ENCODE results near the gene UNC5C. TPM values are rescaled to one million over a fixed set of nuclear protein-coding genes. Genes with fewer than 3 reads are reported as not detected.

Gene UNC5C
- total and polyA plus RNA-seq, 8 donors, result 0.15 to 0.84 (median 0.34) TPM

DNA sequence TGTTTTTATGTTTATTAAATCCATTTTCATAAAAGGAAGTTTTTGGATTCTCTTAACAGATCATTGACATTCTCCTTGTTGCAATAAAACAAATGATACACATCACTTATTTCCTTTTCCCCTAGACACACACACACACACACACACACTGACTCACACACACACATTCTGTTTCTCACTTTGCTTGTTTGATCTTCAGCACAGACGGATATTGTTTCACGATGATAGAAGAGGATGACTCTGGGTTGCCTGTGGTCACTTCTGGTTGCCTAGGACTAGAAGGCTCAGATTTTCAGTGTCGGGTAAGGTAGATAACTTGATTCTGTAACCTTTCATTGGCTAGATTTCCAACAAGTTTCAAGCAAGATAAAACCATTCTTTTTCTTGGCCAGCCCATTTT lies 434.3 kb downstream of the UNC5C start:
- 73 to 76% methylated on average over 3 of the region's 3 CpGs for WGBS, 2 donors

More for the DNA sequence above, 434.3 kb downstream of the UNC5C start:
- ATAC-seq, result no peak
- Histone ChIP-seq H3K9me3 (no peaks in the 10 kb centered on the region), H3K4me3 (no peak overlapping the region), H3K27ac (no peak overlapping the region), H3K36me3 (no peaks in the 10 kb centered on the region), H3K4me1 (no peaks in the 10 kb centered on the region), H3K27me3 (no peaks in the 10 kb centered on the region)
- no peak for FAIRE-seq
- intact Hi-C loops (cut with DNase I), result no loop called here
- DNase-seq, result no peak
- TF ChIP-seq, protein P1, sequence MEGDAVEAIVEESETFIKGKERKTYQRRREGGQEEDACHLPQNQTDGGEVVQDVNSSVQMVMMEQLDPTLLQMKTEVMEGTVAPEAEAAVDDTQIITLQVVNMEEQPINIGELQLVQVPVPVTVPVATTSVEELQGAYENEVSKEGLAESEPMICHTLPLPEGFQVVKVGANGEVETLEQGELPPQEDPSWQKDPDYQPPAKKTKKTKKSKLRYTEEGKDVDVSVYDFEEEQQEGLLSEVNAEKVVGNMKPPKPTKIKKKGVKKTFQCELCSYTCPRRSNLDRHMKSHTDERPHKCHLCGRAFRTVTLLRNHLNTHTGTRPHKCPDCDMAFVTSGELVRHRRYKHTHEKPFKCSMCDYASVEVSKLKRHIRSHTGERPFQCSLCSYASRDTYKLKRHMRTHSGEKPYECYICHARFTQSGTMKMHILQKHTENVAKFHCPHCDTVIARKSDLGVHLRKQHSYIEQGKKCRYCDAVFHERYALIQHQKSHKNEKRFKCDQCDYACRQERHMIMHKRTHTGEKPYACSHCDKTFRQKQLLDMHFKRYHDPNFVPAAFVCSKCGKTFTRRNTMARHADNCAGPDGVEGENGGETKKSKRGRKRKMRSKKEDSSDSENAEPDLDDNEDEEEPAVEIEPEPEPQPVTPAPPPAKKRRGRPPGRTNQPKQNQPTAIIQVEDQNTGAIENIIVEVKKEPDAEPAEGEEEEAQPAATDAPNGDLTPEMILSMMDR (IDR thresholded peaks at IDR 0.05), result no peak

All from pancreas (tissue), 10 donors.